Measurements from ENCODE around the gene CHD9NB.
"Not testable (repeated sequence)": the region's sequence is repeated elsewhere in the genome, so short reads cannot be mapped to it uniquely, and the experiment has no call there.

The CHD9NB gene

GRCh38 chr16:53055541-53056391 lies 3.1 kb upstream of the CHD9NB start:
- DNase-seq, result peak; percentile 53

GRCh38 chr16:53054670-53055485 lies 2.2 kb upstream of the CHD9NB start, which contains the start of gene CHD9:
CHD9 (plus strand) TSS chr16:53054991; CDS start chr16:53156090, 101,099 bp downstream.
- DNase-seq, result peak; percentile 95

- peak; percentile 63 for DNase-seq
Observed at GRCh38 chr16:53053967-53054669, 1.4 kb upstream of the CHD9NB start.

- DNase-seq, result not testable (repeated sequence)
Observed at GRCh38 chr16:53051255-53051654, 1.4 kb downstream of the CHD9NB start.

- DNase-seq, result peak; percentile 11
Observed at GRCh38 chr16:53048139-53048915, 4.4 kb downstream of the CHD9NB start.

- DNase-seq, result not testable (repeated sequence)
Observed at GRCh38 chr16:53047515-53047914, 5.2 kb downstream of the CHD9NB start.

GRCh38 chr16:53045341-53046220 lies 7.1 kb downstream of the CHD9NB start:
- DNase-seq, result no peak

- DNase-seq, result no peak
Observed at GRCh38 chr16:53043986-53044601, 8.6 kb downstream of the CHD9NB start.

- no peak for DNase-seq
Observed at GRCh38 chr16:53043428-53043831, 9.3 kb downstream of the CHD9NB start.

GRCh38 chr16:53042235-53042701 lies 10.4 kb downstream of the CHD9NB start:
- DNase-seq, result no peak

GRCh38 chr16:53041320-53042051 lies 11.2 kb downstream of the CHD9NB start:
- no peak for DNase-seq

GRCh38 chr16:53040788-53041187 lies 11.9 kb downstream of the CHD9NB start:
- DNase-seq, result no peak

GRCh38 chr16:53036711-53037110 lies 16.0 kb downstream of the CHD9NB start:
- DNase-seq, result not testable (repeated sequence)

GRCh38 chr16:53036066-53036465 lies 16.6 kb downstream of the CHD9NB start:
- DNase-seq, result no peak

GRCh38 chr16:53035176-53035942 lies 17.3 kb downstream of the CHD9NB start:
- DNase-seq, result no peak

GRCh38 chr16:53034306-53034705 lies 18.4 kb downstream of the CHD9NB start:
- no peak for DNase-seq

- no peak for DNase-seq
Observed at GRCh38 chr16:53031323-53031942, 21.3 kb downstream of the CHD9NB start.

GRCh38 chr16:53029971-53030370 lies 22.7 kb downstream of the CHD9NB start:
- DNase-seq, result no peak

GRCh38 chr16:53024045-53024444 lies 28.7 kb downstream of the CHD9NB start:
- no peak for DNase-seq
